GM19193 (cell line): ENCODE data around the gene SPATA25.

ENCODE experiments used
- POLR2A ChIP-seq: IDR thresholded peaks from 4 replicates; pipeline ENCODE4 v1.6.1; 2011; ENCODE audit not compliant: insufficient read depth, insufficient read length; ENCODE audit errors: extremely low read depth

The SPATA25 gene

DNA sequence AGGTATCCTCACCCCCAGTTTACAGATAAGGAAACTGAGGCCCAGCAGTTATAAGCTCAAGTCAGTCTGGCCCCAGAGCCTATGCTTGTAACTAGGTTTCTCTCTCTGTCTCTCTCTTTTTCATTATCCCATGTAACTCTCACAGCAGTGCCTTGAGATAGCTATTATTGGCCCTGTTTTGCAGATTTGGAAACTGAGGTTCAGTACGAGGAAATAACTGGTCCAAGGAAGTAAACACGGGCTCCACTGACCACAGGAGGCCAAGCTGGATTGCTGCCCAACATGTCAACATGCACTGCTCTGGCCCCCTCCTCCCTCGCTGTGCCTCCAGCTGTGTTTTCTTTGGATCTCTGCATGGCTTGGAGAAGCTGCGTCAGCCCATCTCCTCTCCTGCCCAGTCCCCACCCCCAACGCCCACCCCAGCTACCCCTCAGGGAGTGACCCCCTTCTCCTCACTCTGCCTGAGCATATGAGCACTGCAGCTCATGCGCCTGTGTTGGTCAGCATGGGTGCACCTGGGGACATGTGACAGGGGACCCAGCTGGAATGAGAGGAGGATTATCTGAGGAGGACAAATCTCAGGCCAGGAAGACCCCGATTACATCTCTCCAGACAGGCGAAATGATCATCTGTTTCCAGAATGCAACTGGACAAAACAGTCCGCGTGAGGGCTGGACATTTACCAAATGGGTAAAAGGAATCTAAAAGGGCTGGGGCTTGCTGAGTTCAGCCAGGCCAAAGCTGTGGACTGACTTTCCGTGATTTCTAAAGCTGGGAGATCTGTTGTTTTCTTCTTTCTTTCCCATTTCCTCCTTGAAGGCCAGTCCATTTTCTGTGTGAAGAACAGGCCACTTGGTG lies 32.3 kb upstream of the SPATA25 start:
- TF ChIP-seq POLR2A = no peak

DNA sequence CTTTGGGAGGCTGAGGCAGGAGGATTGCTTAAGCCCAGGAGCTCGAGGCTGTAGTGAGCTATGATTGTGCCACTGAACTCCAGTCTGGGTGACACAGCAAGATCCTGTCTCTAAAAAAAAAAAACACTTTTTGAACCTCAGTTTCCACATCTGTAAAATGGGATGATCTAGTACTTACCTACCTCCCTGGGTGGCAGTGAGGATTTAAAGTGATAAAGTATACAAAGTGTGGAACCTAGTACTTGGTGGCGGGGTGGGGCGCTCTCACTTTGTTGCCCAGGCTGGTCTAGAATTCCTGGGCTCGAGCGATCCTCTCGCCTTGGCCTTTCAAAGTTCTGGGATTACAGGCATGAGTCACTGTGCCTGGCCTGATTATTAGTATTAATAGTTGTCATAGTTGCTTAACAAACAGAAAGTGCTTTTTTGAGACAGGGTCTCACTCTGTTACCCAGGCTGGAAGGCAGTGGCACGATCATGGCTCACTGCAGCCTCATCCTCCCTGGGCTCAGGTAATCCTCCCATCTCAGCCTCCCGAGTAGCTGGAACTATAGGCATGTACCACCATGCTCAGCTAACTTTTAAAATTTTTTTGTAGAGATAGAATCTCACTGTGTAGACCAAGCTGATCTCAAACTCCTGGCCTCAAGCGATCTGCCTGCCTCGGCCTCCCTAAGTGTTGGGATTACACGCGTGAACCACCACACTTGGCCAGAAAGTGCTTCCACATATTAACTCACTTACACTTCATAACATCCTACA lies 31.5 kb upstream of the SPATA25 start:
- TF ChIP-seq POLR2A = no peak

DNA sequence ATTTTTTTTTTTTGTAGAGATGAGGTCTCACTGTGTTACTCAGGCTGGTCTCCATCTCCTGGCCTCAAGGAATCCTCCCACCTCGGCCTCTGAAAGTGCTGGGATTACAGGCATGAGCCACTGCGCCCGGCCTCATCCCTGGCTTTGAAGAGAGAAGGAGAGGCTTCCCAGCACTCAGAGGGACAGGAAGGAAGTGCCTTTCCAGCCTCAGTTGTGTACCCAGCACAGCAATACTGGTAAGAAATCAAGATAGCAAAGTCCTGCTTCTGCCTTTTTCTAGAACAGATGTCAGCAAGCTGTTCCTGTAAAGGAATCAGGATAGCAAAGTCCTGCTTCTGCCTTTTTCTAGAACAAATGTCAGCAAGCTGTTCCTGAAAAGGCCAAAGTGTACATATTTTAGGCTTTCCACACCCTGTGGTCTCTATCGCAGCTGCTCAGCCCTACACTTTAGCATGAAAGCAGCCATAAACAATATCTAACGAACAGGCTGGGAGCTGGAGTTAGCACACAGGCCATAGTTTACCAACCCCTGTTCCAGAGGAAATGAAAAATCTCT lies 30.8 kb upstream of the SPATA25 start:
- no peak for TF ChIP-seq POLR2A

DNA sequence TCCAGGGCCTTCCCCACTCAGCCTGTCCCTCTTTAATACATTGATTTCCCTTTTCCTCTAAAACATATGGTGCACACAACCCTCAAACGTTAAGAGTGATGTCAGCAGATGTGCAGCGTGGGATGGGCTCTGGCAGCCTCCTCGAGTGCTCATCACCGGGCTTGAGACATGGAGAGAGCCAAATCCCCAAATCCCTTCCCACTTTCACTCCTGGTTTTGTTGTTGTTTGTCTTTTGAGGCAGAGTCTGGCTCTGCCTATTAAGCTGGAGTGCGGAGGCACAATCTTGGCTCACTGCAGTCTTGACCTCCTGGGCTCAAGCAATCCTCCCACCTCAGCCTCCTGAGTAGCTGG lies 30.3 kb upstream of the SPATA25 start:
- no peak for TF ChIP-seq POLR2A

DNA sequence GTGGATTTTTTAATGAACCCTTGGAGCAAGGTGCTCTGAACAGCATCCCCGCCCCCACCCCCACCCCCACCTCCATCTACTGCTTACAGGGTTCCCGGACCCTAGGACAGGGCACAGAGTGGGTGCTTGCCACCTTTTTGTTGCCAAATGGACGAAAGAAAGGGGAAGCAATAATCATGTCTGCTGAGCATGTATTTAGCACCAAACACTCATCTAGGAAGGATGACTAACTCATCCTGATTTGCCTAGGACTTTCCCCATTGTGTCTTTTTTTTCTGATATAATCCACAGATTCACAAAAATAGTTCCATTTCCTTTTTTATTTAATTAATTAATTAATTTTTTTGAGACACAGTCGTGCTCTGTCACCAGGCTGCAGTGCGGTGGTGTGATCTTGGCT lies 25.7 kb upstream of the SPATA25 start:
- TF ChIP-seq POLR2A = no peak

DNA sequence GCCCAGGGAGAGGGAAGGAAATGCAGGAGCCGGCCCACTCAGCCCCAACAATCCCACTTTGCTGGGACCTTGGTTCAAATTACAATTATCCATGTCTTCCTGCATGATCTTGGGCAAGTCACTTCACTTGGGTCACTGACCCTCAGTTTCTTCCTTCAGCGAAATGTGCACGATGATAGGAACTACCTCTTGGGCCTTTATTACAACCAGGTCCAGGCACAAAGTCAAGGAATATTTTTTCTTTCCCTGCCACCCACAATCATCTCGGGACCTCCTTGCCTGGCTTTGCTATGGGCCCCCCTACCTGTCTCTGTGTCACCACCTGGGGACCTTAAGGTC lies 24.9 kb upstream of the SPATA25 start:
- TF ChIP-seq POLR2A = no peak

DNA sequence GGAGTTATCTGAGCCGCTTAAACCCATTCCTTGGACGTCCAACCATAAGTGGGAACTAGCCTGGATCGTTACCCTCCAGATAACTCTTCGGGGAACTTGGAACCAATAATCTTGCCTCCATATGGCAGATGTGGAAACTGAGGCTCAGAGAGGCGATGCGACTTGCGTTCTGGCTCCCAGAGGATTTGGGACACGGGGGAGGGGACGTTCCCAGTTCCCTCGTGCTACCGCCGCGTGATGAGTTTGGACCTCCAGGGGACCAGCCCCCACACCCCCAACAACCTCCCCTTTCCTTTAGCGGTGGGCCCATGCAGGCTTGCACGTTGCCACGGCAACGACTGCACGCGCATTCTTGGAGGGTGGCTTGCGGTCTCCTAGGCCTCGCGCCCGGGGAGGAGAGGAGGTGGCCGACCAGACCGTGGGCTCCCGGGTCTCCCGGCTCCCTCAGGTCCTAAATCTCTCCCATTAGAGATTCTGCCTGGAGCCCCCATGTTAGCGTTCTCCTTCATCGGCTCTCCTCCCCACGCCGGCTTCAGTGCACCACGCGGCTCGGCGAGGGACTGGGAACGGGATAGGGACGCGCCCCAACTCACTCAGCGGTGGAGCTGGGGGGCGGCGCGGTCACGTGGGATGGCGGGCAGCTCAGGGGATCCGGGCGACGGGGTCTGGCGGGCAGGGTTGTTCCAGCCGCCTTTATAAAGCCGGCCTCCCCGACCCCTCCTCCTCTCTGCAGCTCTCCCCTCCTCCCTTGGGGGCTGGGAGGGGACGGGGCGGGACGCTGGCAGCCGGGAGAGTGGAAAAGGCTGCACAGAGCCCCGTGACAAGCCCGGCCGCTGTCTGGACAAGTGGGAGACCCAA lies 24.3 kb upstream of the SPATA25 start, which contains the start of gene PLTP:
PLTP (minus strand) TSS at position 670 of the 858 bp plus-strand sequence. CDS start 703 bp downstream, outside the sequence.
- TF ChIP-seq POLR2A = peak; percentile 17

DNA sequence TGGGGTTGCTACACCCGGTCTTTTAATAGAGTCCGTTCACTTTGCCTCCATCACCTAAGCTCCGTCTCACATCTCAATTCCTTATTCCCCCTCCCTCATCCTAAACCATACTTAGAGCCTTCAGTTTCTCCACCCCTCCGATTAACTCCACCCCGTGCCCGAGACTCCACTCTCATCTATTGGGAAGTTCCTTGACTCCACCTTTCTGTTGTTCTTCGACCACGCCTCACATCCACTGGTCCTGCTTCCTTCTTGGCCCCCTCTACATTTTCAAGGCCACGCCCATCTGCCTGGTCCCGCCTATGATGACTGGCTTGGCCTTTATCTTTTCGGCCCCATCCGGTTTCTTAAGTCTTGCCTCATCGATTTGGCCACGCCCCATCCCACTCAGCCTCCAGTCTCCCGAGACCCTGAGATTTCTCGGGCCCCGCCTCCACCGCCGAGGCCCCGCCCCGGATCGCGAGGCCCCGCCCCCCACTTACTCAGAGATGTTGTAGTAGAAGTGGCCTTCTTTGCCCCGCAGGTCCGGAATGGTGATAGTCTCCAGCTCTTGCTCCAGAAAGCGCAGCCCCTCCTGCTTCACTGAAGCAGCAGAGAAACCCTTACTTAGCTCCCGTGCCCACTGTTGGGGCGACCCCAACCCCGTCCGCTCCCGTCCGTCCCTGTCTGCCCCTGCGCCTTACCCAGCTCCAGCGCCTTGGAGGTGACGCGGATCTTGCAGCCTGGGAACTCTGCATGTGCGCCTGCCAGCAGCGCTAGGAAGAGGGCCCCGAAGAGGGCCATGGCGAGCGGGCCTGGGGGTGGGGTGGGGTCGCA lies 23.5 kb upstream of the SPATA25 start:
- peak; percentile 44 for TF ChIP-seq POLR2A

DNA sequence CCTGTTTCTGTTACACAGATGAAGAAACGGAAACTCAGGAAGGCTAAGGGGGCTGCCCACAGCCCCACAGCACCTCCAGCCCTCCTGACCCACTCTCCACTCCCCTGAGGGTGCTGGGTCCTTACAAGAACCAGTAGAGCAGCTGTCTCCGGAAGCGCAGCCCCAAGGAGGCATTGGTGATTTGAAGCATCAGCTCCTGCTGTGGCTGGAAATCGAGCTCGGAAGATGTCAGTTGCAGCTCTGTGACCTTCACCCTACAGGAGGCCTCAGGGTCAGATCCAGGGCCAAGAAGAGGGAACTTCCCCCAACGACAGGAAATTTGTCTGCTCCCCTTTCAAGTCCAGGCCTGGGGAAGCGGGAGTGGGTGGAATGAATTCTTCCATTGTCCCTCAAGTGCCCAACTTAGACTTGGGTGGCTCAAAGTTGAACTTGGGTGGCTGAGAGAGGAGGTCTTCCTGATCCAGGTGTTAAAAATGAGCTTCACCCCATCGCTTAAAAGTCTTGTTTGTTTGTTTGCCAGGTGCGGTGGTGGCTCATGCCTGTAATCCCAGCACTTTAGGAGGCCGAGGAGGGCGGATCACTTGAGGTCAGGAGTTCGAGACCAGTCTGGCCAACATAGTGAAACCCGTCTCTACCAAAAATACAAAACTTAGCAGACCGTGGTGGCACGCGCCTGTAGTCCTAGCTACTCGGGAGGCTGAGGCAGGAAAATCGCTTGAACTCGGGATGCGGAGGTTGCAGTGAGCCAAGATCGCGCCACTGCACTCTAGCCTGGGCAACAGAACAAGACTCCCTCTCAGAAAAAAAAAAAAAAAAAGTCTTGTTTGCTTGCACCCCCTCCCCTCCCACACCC lies 22.6 kb upstream of the SPATA25 start:
- TF ChIP-seq POLR2A = no peak

DNA sequence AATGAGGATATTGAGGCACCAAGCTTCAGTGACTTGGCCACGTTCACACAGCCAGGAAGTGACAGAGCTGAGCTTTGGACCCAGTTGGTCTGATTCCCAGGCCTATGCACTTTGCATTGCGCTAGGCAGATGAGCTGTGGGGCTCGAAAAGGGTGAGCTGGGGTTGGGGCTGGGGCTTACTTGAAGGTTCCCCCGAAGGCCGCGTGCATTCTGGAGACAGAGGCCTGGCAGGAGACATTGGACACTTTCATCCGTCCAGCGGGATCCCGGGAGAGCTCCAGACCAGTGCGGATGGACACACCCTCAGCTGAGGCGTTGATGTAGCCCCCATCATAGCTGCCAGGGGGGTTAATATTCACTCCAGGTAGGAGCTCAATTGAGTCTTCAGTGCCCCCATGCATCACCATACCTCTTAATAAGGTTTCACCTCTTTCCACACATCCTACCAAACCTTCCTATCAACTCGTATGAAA lies 21.9 kb upstream of the SPATA25 start:
- no peak for TF ChIP-seq POLR2A

DNA sequence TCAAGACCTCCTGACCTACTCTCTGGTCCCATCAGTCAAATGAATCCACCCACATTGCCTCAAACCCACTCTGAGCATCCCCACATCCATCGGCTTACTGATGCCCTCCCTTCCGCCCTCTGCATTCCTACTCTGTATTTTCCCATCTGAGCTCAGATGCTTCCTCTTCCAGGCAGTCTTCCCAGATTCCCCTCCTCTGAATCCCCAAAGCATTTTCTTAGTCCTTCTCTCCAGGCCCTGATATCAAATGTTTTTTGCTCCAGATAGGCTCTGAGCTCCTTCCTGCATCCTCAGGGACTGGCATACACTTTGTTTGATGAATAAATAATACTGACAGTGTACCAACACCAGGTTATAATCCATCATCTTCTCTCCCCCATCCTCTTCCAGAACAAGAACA lies 20.7 kb upstream of the SPATA25 start:
- TF ChIP-seq POLR2A = no peak

DNA sequence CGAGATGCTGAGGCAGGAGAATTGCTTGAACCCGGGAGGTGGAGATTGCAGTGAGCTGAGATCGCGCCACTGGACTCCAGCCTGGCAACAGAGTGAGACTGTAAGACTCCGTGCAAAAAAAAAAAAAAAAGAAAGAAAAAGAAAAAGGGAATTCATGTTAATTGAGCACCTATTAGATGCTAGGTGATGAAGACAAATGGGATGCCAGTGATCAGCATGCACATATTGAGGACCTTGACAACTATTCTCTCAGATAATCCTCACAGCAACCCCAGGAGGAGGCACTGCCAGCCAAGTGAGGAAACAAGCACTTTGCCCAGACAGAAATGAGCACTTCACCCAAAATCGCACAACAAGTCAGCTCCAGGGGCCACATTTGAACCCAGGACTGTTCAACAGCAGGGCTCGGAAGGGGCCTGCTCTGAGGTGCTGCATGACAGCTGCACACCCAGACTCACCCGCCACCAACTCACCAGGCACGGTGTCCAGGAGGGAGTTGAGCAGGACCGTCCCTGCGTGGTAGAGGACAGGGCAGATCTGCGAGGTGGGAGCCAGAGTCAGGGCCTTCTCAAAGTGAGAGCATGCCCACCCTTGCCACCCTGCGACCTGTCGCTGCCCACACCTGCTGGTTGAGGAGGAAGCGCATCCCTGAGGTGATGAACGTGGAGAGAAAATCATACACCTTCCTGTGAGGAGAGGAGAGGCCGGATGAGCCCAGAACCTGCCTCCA lies 20.0 kb upstream of the SPATA25 start:
- TF ChIP-seq POLR2A = no peak
